DMS114 treated with DMSO at 0.1 percent for 48 hours (cell line): ENCODE results near the gene EBF4.

ENCODE experiments used
- DNase-seq: peaks from one replicate; lab custom pipeline; 2025; ENCODE audit not compliant: unreplicated experiment; lab: John Stamatoyannopoulos, UW

Gene EBF4

DNA sequence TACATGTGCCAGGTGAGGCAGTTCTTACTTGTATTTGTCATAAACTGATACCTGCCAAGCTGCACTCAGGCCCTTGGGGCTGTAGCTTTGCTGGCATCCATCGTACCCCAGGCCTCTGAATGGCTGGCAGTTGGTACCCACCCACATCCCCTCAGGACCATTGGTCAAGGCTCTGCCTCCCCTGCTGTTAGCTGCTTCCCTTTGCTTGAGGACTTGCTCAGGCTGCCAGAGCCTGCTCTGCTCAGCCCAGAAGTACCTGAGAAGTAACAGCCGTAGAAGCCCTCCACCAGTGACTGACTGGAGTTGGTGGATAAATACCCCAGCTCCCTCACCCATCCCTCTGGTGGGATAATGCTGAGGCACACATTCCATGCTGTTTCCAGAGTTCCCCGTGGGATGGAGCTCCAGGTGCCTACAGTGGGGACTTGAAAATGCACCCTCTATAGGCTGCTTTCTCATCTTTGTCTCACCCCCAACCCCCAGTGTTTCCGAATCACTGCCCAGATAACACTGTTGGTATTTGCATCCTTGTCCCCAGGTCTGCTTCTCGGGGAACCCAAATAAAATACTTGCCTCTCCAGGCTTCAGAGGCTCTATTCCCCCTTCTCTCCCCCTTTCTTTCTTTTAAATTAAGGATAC, 7.3 kb downstream of the EBF4 start:
- DNase-seq = no peak

DNA sequence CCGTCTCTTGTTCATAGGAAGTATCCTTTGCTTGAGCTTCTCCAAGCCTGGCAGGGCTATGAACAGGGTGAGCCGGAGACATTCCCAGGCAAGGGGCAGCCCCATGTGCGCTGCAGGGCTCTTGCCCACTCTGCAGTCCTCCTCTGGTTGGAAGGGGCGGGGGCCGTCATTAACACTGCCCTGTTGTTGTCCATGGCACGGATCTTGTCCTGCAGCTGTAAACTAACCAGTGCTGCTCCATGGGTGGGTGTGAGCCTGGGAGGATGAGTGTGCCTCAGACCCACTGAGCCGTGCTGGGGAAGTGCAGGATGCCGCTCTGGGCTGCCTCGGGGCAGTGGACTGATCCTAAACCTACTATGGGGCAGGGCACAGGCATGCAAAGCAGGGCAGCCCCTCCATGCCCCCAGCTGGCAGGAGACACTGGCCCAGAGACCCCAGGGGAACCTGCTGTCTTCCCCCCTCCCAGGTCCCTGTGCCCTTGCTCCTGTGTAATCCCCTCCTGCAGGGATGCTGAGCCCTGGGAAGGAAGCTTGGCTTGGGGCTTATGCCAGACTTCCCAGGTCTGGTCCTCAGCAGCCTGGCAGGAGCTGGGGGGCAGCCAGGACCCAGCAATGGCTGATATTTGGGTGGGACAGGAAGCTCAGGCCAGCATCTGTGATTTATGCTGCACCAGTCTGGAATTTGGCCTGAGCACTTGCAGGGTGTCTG, 8.5 kb downstream of the EBF4 start:
- DNase-seq = no peak

DNA sequence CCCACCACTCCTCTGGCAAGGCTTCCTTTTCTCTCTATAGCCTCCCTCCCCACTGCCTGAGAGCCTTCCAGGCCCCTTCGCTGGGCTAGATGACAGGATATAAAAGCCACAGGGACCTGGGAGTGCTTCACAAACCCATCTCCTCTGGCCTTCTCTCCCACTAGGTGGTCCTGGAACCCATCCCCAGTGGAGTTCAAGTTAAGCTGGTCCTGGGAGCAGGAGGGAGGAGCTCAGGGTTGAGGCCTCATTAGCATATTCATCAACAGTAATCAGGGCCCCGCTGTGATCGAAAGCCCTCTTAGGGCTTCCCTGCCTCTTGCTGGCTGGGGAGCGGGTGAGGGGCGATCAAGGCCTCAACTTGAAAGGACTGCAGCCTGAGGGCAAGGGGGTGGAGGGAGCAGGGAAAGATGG, 9.1 kb downstream of the EBF4 start:
- DNase-seq = no peak

DNA sequence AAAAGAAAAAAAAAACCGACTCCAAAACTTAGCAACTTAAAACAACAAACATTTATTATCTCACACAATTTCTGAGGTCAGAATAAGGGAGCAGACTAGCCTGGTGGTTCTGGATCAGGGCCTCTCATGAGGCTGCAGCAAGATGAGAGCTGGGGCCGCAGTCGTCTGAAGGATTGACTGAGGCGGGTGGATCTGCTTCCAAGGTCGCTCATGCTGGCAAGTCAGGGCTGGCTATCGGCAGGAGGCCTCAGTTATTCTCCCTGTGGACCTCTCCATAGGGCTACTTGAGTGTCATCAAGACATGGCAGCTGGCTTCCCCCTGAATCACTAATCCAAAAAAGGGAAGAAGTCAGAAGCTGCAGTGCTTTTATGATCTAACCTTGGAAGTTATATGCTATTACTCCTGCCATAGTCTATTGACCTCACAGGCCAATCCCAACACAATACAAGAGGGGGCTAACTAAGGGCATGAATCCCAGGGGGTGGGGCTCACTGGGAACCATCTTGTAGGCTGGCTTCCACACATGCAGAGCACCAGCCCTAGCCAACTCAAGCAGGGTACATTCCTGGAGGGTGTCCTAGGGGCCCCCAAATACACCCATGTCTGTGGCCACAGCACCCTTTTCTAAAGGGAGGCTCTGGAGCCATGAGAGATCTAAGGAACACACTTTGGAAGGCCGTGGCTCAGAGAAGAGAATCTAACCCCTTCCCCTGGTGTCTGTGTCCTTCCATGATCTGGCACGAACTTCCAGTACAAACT, 11.3 kb downstream of the EBF4 start:
- no peak for DNase-seq

DNA sequence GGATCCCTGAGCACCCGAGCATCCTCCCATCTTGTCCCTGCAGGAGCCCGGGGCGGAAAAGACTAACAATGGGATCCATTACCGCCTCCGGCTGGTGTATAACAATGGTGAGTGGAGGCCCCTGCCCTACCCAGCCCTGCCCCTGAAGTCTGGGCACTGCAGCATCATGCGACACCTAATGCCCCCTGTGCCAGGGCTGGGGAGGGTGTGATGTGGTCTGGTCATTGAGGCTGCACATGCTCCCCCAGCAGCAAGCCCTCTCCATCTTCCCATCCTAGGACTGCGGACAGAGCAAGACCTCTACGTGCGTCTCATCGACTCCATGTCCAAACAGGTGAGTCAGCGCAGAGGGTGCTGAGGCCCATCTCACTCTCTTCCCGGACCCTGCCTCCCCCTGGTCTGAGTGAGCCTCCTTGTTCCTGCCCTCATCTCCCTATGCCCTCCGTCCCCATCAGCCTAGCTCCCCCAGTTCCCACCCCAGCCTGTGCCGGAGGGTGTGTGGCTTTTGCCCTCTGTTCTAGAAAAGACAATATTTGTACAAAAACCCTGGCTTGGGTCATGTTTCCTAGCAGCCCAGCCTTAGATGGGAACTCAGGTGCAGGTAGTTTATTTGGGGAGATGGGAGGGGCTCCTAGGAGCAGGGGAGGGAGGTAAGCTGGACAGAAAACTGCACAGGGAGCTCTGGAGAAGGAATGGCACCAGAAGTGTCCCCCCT, 13.5 kb downstream of the EBF4 start:
- no peak for DNase-seq

DNA sequence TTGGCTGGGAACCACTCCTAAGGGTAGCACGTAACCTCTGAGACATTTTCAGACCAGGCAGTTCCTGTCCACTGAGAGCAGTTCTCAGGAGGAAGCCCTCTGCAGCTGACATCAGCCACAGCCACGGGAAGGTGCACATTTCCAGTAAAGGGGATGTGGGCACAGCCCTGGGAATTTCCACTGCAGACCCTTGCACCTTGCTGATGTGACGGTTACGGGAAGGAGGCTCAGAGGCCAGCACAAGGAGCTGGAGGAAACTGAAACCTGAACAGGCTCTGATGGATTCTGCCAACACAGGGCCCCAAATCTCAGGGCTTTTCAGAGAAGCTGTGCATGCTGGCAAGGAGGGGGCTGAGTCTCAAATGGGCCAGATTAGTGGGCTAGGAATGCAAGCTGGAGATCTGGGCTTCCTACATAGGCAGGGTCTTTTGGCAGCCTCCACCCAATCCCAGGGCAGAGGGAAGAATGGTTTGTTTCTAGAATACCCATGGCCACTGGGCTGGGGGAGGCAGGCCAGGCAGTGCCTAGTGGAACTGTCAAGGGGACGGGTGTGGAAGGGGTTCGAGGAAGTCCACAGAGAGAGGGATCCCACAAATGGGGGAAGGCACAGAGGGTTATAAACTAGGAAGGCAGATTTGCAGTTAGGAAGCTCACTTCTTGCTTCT, 14.2 kb downstream of the EBF4 start:
- no peak for DNase-seq

DNA sequence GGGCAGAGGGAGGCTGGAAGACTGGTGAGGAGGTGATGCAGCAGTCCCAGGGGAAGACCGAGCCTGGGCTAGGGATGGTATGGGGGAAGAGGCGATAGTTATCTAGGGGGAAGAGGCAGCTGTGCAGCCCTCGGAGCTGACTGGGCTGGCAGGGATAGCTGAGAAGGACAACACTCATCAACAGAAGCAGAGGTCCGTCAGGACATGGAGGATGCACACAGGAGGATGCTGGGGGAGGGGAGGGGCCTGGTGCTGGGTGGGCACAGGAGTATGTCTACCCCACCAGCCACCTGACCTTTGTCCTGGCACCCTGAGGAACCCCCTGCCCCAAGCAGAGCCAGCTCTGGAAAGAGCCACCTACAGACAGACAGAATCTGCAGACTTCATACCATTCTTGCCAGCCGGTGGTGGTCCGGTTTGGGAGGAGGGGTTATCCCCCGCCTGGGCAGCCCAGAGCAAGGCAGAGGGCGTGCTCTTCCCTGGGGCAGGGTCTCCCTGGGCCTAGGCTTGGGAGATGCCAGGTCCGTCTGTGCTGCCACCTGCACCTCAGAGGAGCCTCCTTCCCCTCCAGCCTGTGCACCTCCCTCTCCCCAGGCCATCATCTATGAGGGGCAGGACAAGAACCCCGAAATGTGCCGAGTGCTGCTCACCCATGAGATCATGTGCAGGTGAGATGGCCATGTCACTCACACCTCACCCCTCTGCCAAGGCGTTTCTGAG, 14.9 kb downstream of the EBF4 start:
- DNase-seq = no peak

DNA sequence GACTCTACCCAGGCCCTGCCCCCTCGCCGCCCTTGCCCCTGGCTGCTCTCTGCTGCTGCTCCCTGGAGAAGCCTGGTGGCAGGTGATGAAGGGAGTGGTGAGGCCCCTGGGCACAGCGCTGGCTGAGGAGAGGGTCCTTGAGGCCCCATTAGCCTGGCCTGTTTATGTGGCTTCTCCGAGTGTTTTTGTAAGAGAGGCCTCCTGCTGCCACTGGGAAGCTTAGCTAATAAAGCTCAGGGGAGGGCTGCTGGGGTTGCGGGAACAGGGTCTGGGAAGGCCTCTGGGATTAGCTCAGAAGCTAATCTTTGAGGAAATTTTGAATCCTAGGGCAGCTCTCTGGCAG, 15.5 kb downstream of the EBF4 start:
- DNase-seq = no peak

DNA sequence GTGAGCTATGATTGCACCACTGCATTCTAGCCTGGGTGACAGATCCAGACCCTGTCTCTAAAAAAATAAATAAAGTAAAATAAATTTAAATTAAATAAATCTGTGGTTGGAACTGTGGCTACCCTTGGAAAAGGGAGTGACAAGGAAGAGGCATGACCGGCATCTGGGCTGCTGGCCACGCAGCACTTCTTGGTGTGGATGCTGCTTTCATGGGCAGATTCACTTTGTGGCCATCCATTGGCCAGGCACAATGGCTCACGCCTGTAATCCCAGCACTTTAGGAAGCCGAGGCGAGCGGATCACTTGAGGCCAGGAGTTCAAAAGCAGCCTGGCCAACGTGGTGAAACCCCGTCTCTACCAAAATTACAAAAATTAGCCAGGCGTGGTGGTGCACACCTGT, 16.1 kb downstream of the EBF4 start:
- DNase-seq = no peak

DNA sequence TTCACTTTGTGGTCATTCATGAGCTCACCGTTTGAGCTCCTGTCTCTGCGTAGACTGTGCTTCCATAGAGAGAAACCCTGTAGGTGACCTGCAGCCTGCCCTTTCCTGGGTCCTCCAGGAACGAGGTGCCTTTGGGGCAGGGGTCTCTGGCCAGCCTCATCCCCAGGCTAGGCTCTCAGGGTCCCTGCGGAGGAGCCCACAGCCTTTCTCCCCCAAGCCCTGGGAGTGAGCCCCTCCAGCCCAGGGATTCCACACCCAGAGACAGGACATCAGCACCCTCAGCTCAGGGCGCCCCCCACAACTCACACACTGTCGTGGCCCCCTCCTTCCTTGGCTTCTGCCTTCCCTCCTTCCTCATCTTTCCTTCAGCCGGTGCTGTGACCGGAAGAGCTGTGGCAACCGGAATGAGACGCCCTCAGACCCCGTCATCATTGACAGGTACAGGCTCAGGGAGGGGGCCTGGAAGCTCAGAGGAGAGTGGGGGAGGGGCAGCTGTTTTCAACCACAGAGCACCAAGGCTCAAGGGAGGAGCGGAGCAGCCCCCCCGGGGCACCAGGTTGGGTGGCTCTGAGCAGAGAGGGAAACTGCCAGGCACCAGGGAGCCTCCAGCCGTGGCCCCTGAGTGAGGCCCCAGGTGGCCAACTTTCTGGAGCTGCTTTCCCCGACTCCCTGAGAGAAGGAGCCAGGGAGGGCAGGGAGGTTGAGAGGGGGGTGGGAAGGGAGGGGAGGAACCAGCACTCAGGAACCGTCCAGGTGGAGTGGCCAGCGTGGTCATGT, 16.8 kb downstream of the EBF4 start:
- DNase-seq = no peak

DNA sequence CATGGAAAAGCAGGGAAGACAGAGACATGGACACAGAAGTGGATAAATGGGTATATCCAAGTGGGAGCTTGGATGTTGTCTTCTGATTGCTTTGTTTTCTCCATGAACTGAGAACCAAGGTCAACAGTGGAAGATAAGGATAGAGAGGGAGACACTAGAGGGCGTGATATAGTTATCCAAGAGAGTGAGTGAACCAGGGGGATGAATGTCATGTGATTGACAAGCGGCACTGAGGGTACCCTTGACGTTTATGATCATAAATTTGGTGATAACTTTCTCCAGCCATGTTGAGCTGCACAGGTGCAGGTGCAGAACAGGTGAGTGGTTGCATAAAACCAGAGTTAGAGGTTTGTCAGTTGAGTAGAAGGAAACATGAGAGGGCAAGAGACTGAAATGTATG, 20.7 kb downstream of the EBF4 start:
- no peak for DNase-seq

DNA sequence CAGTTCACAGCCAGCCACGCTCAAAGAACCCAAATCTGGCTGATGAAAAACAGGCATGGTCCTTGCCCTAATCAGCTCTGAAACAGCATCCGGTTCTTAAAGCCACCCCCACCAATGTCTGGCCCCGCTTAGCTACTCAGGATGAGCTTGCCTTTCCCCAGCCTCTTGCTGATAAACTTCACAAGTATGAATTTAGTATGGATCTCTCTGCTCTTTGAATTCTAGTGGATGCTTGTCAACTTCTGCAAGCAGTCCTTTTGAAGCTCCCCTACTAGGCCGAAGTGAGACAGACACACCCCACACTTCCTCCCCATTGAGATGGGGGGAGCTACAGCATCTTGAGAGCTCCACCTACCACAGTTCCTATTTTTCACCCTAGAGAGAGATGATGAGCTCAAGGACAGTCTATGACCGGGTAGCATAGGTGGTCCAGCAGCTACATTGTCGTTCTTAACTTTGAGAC, 36.7 kb downstream of the EBF4 start:
- DNase-seq = no peak

DNA sequence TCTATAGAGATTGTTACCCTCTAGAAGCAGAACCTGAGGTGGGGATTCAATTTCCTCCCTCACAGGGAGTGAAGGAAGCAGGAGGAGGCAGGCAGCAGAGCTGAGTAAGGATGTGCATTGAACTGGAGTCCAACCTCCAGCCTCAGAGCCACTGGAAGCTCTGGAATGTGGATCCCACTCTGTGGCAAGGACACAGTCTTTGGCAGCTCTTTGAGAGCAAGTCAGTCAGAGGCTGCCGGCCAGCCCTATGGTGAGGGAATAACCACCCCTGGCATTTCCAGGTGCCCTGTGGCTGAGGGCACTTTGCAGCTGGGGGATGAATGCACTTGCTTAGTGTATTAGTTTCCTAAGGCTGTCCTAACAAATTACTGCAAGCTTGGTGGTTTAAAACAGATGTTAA, 37.2 kb downstream of the EBF4 start:
- no peak for DNase-seq

DNA sequence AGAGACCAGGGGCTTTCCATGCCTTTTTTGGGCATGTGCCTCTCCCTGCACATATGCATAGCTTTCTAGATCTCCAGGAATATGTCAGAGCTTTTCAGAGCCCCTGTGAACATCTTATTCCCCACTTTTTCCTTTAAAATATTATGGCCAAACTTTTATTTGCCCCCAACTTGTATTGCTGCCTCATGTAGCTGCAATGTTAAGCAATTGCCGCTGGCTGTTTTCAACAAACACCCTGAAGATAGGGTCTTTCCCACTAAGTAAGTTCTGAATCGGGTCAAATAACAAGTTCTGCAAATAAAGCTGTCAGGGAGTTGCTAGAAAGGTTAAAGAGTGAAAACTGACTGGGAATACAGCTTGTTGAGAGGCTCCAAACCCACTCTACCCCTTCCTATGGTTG, 42.3 kb downstream of the EBF4 start:
- DNase-seq = no peak

DNA sequence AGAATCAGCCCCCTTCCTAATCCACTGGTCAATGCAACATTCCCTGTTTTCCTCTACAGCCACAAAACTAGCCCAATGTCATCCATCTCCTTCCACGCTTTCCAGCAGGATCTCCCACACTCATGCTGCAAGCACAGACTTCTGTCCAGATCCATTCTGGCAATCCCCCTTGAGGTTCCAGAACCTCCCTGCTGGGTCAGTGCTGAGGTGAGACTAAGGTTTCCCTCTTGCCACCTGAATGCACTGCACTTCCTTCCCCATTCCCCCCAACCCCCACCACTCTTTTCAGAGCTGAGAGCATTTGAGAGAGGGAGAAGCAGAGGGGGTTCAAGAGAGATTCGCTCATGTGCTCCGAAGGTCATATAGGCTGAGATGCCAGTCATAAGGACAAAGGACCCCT, 43.9 kb downstream of the EBF4 start:
- no peak for DNase-seq

DNA sequence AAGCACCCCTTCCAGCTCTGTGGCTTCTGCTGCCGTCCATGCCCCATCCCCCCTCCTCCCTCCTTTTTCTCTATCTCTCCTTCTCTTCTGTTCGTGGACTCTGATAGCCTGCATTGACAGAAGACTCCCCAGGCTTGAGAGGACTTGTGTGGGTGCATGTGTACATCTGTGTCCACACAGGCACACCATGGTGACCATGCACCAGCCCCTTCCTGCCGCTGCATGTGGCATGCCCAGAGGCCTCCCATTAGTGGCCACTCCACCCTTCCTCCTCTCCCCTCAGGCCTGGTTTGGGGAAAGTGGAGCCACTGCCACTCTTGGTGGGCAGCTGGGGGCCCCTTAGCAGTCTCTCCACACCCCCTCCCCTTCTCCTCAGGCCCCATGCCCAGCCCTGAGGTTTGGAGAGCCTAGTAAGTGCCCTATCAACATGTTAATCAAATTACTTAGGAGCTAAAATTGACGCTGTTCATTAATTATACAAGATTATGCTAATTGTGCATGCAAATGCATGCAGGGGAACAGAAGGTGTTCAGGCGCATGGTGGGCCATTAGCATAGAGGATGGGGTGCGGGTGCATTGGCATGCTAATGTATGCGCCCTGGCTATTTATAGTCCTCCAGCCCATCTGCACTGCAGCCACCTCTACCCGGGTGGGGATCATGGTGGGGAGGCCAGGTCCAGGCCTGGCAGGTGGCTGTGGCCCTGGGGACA, 45.9 kb downstream of the EBF4 start:
- DNase-seq = no peak

DNA sequence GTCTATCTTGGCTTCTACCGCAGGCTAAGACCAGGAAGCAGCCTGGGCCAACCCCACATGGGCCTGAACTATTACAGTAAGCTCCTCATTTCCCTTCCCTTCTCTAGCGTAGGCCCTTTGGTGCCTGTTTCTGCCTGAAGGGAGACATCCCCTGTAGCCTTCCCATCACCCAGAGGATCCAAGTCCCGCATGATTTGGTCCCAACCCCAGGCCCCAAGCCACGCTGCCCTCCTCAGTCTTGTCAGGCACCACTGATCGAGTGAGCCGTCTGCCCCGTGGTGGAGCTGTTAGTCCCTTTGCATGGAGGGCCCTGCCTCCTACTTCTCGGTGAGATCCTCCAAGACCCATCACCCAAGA, 46.4 kb downstream of the EBF4 start:
- DNase-seq = no peak

DNA sequence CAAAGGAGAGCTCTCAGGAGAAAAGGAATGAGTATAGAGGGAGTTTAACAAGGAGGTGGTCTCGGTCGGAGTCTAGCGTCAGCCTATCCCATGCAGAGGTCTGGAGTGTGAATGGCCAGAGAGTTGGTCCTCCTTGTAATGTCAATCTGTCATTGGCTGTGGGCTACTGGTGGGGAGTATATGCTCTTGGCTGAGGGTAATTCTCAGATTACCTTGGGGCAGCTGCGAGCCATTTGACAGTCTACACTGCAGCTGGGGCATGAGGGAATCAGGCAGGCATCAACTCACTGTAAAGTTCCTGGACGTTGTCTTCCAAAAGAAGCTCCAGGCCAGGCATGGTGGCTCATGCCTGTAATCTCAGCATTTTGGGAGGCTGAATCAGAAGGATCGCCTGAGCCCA, 48.1 kb downstream of the EBF4 start:
- no peak for DNase-seq

DNA sequence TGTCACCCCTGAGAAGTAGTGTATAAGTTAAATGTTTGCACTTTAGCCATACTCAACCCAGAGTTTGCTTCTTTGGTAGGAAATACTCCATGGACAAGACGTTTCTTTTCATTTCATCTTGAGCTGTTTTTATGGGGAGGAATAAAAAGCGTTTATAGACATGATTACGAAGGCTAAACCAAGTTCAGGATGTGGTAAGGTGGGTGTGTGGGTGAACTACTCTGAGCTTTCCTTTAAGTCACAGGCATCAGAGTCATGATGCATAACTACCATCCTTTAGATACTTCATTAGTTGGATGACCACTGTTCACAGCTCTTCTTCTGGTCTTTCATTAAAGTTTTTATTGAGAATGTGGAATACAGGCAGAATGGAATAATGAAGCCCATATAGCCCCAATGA, 48.9 kb downstream of the EBF4 start:
- no peak for DNase-seq
